MM.1S (cell line): Measurements from ENCODE around the gene COMT.

Experiments
- EZH2 ChIP-seq: fragments of 300-600 bp; sonication (generic); optimal IDR thresholded peaks from 2 replicates; pipeline ENCODE3; 2017; ENCODE audit warnings: low read depth, mild to moderate bottlenecking, antibody characterized with exemption, low read length, mixed read lengths
- TF ChIP-seq, protein P1 (sequence below): fragments of 300-600 bp; sonication (generic); IDR thresholded peaks from 2 replicates; pipeline ENCODE4 v1.5.1; 2016; ENCODE audit warnings: antibody characterized with exemption, low read length, mixed read lengths

DNA sequence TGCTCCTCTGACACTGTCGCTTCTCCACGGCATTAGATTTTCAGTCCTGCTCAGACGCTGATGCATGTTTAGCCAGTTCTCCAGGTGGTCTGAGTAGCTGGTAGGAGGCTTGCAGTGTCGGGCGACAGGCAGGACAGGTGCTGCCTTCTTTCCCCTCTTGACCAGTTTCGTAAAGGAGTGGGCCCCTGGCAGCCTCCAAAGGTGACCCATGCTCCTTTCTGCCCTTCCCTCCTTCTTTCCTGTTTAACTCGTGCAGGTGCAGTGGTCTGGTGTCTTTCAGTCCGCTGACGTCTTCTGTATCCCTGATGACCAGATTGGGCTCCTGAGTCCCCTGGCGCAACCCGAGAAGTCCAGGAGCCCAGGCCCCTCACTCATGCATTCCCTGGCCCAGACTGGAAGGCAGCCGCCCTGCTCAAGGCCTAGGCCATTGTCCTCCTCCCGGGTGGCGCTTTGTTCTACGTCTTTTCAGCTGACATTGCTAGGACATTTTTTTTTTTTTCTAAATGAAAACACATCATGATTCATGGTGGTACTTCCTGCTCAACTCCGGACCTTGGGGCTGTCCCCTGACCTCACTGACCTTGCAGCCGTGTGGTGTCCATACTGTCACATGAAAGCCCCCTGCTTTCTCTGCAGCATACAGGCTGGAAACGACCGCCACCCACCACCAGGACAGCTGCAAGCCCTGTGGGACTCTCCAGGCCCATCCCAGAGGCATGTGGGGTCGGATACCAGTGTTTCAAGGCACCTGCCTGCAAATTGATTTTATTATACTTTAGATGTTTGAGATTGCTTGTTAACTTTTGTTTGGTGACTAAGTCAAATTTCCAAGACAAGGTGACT, 25.6 kb downstream of the COMT start:
- TF ChIP-seq EZH2, result no peak
- TF ChIP-seq, protein P1, sequence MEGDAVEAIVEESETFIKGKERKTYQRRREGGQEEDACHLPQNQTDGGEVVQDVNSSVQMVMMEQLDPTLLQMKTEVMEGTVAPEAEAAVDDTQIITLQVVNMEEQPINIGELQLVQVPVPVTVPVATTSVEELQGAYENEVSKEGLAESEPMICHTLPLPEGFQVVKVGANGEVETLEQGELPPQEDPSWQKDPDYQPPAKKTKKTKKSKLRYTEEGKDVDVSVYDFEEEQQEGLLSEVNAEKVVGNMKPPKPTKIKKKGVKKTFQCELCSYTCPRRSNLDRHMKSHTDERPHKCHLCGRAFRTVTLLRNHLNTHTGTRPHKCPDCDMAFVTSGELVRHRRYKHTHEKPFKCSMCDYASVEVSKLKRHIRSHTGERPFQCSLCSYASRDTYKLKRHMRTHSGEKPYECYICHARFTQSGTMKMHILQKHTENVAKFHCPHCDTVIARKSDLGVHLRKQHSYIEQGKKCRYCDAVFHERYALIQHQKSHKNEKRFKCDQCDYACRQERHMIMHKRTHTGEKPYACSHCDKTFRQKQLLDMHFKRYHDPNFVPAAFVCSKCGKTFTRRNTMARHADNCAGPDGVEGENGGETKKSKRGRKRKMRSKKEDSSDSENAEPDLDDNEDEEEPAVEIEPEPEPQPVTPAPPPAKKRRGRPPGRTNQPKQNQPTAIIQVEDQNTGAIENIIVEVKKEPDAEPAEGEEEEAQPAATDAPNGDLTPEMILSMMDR, result no peak
